DMS53 (cell line): ENCODE data around the gene CDIP1.
"Not testable (repeated sequence)": the region's sequence is repeated elsewhere in the genome, so short reads cannot be mapped to it uniquely, and the experiment has no call there.

ENCODE experiments used
- DNase-seq: peaks from one replicate; lab custom pipeline; 2025; lab: John Stamatoyannopoulos, UW

Gene CDIP1

GRCh38 chr16:4538350-4539235, at the start of gene CDIP1:
TSS of gene CDIP1 (minus strand) at chr16:4538773. CDS start at chr16:4514130, 24,643 bp downstream.
- DNase-seq = peak; percentile 98

- DNase-seq = no peak
Measured at GRCh38 chr16:4586291-4586690, 47.7 kb upstream of the CDIP1 start.

DNA sequence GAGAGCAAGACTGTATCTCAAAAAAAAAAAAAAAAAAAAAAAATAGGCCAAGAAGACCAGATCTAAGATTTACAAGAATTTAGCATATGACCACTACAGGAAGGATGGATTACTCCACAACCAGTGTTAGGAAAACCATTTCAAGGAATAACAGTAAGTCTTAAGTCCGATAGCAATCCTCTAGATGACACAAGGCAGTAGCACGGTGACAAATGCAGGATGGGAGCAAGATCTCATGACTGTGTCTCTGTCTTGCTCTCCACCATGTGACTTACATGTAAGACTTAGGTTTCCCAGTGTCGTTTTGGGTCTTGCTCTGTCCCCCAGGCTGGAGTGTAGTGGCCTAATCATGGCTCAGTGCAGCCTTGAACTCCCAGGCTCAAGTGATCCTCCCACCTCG, 45.3 kb upstream of the CDIP1 start:
- DNase-seq = no peak

DNA sequence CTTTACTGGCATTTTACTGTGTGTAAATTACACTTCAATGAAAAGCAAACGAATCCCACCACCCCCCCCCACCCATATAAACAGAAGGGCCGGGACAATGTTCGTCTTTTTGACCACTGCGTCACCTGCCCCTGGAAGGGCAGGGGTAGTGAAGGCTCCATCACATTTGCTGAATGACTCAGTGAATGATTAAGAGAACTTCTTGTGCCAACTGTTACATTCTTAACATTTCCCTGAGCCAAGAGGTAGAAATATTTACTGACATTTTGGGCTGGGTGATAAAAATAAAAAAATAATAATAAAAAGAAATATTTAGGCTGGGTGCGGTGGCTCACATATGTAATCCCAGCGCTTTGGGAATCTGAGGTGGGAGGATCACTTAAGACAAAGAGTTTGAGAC, 41.7 kb upstream of the CDIP1 start:
- no peak for DNase-seq

- peak; percentile 94 for DNase-seq
Measured at GRCh38 chr16:4578961-4579530, 40.5 kb upstream of the CDIP1 start.

- no peak for DNase-seq
Measured at GRCh38 chr16:4576008-4576407, 37.4 kb upstream of the CDIP1 start.

GRCh38 chr16:4574919-4575705, 36.5 kb upstream of the CDIP1 start:
- DNase-seq = peak; percentile 16

GRCh38 chr16:4573926-4574325, 35.4 kb upstream of the CDIP1 start:
- DNase-seq = not testable (repeated sequence)

GRCh38 chr16:4572715-4573114, 34.1 kb upstream of the CDIP1 start:
- no peak for DNase-seq

GRCh38 chr16:4570688-4571321, 32.2 kb upstream of the CDIP1 start:
- DNase-seq = no peak

GRCh38 chr16:4570086-4570485, 31.5 kb upstream of the CDIP1 start:
- no peak for DNase-seq

DNA sequence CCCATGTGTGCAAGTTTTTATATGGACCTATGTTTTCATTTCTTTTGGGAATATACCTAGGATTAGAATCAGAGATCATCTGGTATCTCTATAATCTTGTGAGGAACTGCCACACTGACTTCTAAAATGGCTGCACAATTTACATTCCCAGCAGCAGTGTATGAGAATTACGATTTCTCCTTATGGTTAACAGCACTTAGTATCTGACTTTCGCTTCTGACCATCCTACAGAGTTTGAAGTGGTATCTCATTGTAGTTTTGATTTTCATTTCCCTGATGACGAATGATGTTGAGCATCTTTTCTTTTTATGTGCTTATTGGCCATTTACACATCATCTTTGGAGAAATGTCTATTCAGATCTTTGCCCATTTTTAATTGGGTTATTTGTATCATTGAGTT, 27.6 kb upstream of the CDIP1 start:
- no peak for DNase-seq

DNA sequence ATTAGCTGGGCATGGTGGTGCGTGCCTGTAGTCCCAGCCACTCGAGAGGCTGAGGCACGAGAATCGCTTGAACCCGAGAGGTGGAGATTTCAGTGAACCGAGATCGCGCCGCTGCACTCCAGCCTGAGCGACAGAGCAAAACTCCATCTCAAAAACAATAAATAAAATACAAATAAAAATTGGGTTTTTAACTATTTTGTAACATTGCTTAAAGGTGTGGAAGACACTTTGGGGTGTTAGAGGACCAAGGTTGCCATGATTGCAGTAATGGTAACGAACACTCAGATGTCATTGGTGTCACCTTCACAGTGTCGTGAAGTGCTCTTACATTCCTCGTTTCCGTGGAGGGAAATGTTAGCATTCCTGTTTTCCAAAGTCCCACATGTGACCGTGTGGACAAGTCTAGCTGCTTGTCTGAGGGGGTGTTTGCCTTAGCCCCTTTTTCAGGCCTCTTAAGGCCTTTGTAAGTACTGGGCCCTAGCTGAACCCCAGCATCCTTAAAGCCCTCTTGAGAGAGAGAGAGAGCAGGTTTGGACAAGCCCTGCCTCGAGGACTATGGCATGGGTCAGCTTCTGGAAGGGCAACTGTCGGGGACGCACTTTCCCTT, 26.2 kb upstream of the CDIP1 start:
- no peak for DNase-seq

DNA sequence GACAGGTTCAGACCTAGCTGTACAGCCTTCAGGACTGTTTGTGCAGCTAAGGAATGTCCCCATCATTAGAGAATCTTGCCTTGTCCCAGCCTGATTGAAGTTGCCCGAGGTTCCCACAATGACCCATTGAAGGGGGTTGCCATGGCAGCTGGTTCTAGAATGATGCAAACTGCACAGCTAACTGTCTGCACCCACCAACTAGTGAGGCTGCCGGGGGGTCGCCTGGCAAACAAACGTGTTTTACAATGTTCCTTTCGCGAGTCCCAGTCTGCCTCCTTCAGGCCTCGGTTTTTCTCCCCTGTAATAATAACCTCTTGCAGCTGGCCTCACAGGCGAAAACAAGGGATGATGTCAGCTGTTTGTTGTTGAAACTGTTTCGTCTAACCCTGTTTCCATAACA, 23.0 kb upstream of the CDIP1 start:
- DNase-seq = peak; percentile 18

GRCh38 chr16:4557973-4558372, 19.4 kb upstream of the CDIP1 start:
- no peak for DNase-seq

DNA sequence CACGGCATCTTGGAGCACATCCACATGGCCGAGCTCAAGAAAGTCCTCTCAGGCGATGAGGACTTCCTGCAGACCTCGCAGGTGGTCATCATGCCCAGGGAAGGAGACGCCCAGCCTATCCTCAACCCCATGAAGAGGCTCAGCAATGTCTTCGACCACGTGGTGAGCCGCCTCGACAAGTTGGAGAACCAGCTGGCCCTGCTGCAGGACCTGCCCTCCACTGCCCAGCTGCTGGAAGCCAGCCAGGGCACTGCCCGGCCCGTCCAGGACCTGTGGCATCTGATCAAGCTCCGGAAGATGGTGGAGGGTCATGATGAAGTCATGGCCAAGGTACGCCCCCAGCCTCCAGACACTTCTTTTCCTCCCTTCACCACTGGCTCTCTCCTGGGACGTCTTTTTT, 18.0 kb upstream of the CDIP1 start:
- peak; percentile 30 for DNase-seq

DNA sequence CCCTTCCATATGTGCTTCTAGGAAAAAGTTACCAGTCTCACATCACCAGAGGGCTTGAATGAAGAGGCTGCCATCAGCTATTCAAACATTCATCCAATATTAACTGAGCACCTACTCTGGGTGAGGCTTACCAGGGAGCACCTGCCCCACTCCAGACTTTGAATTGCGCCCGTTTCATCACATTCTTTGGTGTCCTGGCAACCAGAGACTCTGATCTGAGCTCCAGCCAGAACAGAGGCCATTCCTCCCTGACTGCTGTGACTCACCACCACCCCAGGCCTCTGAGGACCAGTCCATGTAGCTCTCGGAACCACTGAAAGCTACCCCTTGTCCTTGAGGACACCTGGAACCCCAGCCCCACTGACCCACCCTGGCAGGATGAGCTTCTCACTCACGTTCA, 17.5 kb upstream of the CDIP1 start, which contains the start of gene C16orf96:
C16orf96 (plus strand) TSS at position 229 of the 400 bp plus-strand sequence; CDS start at position 379, 150 bp downstream.
- peak; percentile 80 for DNase-seq

GRCh38 chr16:4552541-4552940, 14.0 kb upstream of the CDIP1 start:
- no peak for DNase-seq

DNA sequence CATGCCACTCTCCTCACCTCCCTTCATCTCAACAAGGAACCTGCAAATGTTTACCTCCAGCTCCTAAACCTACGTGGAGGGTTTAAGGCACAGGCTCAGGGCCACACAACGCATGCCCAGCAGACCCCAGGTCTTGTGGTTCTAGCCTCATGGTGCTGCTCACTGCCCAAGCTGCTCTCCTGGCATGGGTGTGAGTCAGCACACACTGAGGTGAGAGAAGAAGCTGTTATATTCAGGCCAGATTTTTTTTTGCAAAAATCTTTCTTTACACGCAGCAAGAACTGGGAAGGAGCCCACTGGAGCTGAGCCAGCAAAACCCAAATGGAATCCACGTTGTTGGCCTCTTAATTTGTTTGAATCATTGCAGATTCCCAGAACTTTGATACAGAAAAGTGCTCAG, 12.0 kb upstream of the CDIP1 start:
- no peak for DNase-seq

GRCh38 chr16:4548124-4548523, 9.6 kb upstream of the CDIP1 start:
- no peak for DNase-seq

DNA sequence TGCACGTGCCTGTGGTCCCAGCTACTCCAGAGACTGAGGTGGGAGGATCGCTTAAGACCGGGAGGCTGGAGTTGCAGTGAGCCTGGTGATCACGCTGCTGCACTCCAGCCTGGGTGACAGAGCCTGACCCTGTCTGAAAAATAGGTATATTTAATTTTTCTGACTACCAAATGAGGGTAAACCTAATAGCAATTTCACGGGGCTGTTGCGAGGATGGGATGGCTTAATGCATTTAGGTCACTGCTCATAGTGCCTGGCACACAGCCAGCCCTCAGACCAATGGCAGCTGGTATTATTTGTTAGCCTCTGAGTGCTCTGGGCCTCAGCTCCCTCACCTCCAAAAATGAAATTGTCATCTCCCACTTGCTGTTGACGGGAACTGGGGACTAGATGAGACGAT, 5.9 kb upstream of the CDIP1 start:
- peak; percentile 13 for DNase-seq
